ENCODE data around the gene LYG1. TPM values are rescaled to one million over a fixed set of nuclear protein-coding genes. Genes with fewer than 3 reads are reported as not detected.

The LYG1 gene
- total RNA-seq, 1 experiment from 2014 or later = 0.31 TPM

DNA sequence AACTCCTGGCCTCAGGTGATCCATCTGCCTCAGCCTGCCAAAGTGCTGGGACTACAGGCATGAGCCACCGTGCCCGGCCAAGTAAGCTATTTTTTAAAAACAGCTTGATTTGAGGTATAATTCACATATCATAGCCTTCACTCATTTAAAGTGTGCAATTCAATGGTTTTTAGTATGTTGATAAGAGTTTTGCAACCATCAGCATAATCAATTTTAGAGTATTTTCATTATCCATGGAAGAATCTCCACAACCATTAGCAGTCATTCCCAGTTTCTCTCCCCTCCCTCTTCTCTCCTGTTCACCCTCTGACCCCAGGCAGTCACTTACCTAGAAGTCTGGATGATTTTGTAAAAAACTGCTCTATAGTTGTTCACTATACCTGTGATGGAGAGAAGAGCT lies 40.8 kb downstream of the LYG1 start:
- Mint-ChIP-seq H3K4me1 (no peaks in the 10 kb centered on the region), H3K27ac (no peak overlapping the region), H3K9me3 (peaks cover 3 to 8% of the 10 kb centered on the region in 2 experiments; a peak in 4 of 5 replicates), H3K4me3 (no peak overlapping the region), H3K27me3 (ENCODE audit: low read depth) (peaks cover 4% of the 10 kb centered on the region), H3K36me3 (ENCODE audit: insufficient read depth in 1 of 3, low read depth in 3 of 3) (no peaks in the 10 kb centered on the region)
- Histone ChIP-seq H3K4ac (ENCODE audit: low read depth, low read length) (no peak overlapping the region), H3K23me2 (ENCODE audit: insufficient read length, low read depth, low read length, poor library complexity, severe bottlenecking) (no peaks in the 10 kb centered on the region), H2BK120ac (ENCODE audit: low read depth, low read length, poor library complexity, severe bottlenecking) (no peak overlapping the region), H4K91ac (ENCODE audit: insufficient read length, low read depth, low read length) (no peak overlapping the region), H3K9ac (ENCODE audit: extremely low read depth, insufficient read length, low read length) (no peak overlapping the region), H3K4me2 (ENCODE audit: insufficient read depth, insufficient read length, low read length) (no peak overlapping the region), H4K8ac (replicated peaks; ENCODE audit: insufficient read length, low read depth, low read length) (no peak overlapping the region), H4K20me1 (ENCODE audit: control insufficient read depth, insufficient read depth, insufficient read length) (no peaks in the 10 kb centered on the region), H3K14ac (ENCODE audit: insufficient read depth, low read length) (no peak overlapping the region), H3K27me3 (ENCODE audit: insufficient read depth, low read length) (no peaks in the 10 kb centered on the region), H3K79me1 (ENCODE audit: insufficient read depth, low read depth, low read length, poor library complexity, severe bottlenecking) (no peaks in the 10 kb centered on the region), H2BK5ac (ENCODE audit: insufficient read length, low read length) (no peak overlapping the region), H2BK20ac (ENCODE audit: low read depth, low read length, poor library complexity, severe bottlenecking) (no peak overlapping the region), H3K27ac (ENCODE audit: insufficient read length, low read depth, low read length) (no peak overlapping the region), H3K79me2 (ENCODE audit: insufficient read depth, low read length) (no peaks in the 10 kb centered on the region), H2AK5ac (ENCODE audit: insufficient read length, low read length) (no peak overlapping the region), H3K9me3 (ENCODE audit: control insufficient read depth, low read depth, low read length) (no peaks in the 10 kb centered on the region), H2BK12ac (ENCODE audit: insufficient read length, low read depth, low read length) (no peak overlapping the region), H3K4me1 (ENCODE audit: insufficient read depth, low read length) (no peaks in the 10 kb centered on the region), H2BK15ac (ENCODE audit: low read depth, low read length) (no peak overlapping the region), H3K23ac (ENCODE audit: insufficient read length, low read depth, low read length) (no peak overlapping the region), H3T11ph (ENCODE audit: low read length) (no peak overlapping the region), H4K5ac (ENCODE audit: insufficient read length, low read depth, low read length) (no peak overlapping the region), H3K56ac (ENCODE audit: insufficient read length, low read depth, low read length) (no peak overlapping the region), H2AFZ (ENCODE audit: low read length) (no peak overlapping the region), H3K18ac (ENCODE audit: insufficient read length, low read depth, low read length) (no peak overlapping the region)
- no CpG with 5 or more reads among the region's 2 CpGs for WGBS (ENCODE audit: extremely low coverage, insufficient read length, low lambda C conversion rate)
- no peak for DNase-seq
- TF ChIP-seq, protein P1, sequence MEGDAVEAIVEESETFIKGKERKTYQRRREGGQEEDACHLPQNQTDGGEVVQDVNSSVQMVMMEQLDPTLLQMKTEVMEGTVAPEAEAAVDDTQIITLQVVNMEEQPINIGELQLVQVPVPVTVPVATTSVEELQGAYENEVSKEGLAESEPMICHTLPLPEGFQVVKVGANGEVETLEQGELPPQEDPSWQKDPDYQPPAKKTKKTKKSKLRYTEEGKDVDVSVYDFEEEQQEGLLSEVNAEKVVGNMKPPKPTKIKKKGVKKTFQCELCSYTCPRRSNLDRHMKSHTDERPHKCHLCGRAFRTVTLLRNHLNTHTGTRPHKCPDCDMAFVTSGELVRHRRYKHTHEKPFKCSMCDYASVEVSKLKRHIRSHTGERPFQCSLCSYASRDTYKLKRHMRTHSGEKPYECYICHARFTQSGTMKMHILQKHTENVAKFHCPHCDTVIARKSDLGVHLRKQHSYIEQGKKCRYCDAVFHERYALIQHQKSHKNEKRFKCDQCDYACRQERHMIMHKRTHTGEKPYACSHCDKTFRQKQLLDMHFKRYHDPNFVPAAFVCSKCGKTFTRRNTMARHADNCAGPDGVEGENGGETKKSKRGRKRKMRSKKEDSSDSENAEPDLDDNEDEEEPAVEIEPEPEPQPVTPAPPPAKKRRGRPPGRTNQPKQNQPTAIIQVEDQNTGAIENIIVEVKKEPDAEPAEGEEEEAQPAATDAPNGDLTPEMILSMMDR (conservative IDR thresholded peaks at IDR 0.05) = no peak
